Measurements from ENCODE around the gene MT2A. TPM values are rescaled to one million over a fixed set of nuclear protein-coding genes. Genes with fewer than 3 reads are reported as not detected.

The MT2A gene
- total and polyA plus RNA-seq, 2 of the 13 experiments (the other 11 are each of a cell fraction or from before 2014, with no cell fraction given): 135 to 371 TPM

- intact Hi-C loops (cut with micrococcal nuclease; ENCODE audit: unreplicated experiment): loop anchor here (1.0 to 10.0 kb wide), 3 partner anchors 51 to 261 kb away; partner anchors contain the start of genes MT1B, MT1F and SLC12A3
- POLR2A ChIA-PET: interaction anchor here (1.1 to 1.5 kb wide), 3 partner anchors 22 to 98 kb away, joined by 3 to 10 read pairs (median 7); partner anchors contain the start of gene MT1E
- TF ChIP-seq PHB2 (IDR thresholded peaks at IDR 0.05; ENCODE audit: partially characterized antibody) (no peak), ZHX2 (IDR thresholded peaks at IDR 0.05; ENCODE audit: low read depth) (no peak), ZHX2 (CRISPR knock-in tag; IDR thresholded peaks at IDR 0.05; ENCODE audit: borderline replicate concordance) (no peak), ZNF292 (CRISPR knock-in tag; IDR thresholded peaks at IDR 0.05; ENCODE audit: borderline replicate concordance, low read depth) (peak; percentile 51; the same call in 1 of the 2 replicates), ZNF383 (CRISPR knock-in tag; IDR thresholded peaks at IDR 0.05; ENCODE audit: borderline replicate concordance) (no peak), U2AF1 (optimal IDR thresholded peaks at IDR 0.05; ENCODE audit: low read depth, low read length) (no peak), RNF2 (conservative IDR thresholded peaks at IDR 0.05; ENCODE audit: low read depth) (no peak), CTCF (CRISPR knock-in tag; IDR thresholded peaks at IDR 0.05) (peak; percentile 92), ZNF770 (CRISPR knock-in tag; IDR thresholded peaks at IDR 0.05) (no peak), NR0B2 (CRISPR knock-in tag; IDR thresholded peaks at IDR 0.05) (no peak), HINFP (CRISPR knock-in tag; IDR thresholded peaks at IDR 0.05; ENCODE audit: low read depth) (no peak)
Observed at GRCh38 chr16:56603589-56603988, 4.8 kb upstream of the MT2A start.

More at GRCh38 chr16:56603589-56603988, 4.8 kb upstream of the MT2A start:
- in situ Hi-C loops (cut with HindIII; ENCODE audit: extremely low pct_ligation_motif_present, low pct_unique_long_range_greater_than_20kb): loop anchor here (5.0 kb wide), 1 partner anchor 99 kb away; no protein-coding TSS in a partner anchor
- no peaks in the 10 kb centered on the region for H3K9me3 ChIP-seq (ENCODE audit: low read length)
- no peaks in the 10 kb centered on the region for H3K36me3 ChIP-seq (replicated peaks in 1 of 2; ENCODE audit: control insufficient read depth in 1 of 2, insufficient read depth in 2 of 2, low read length in 2 of 2)
- WGBS (ENCODE audit: low lambda C conversion rate): 18% methylated on average over 4 of the region's 4 CpGs
- H3K9ac ChIP-seq (ENCODE audit: insufficient read depth, low read depth, low read length): no peak overlapping the region
- H3K4me1 ChIP-seq (ENCODE audit: insufficient read depth, low read length): peaks cover 45% of the 10 kb centered on the region
- BruUV-seq (replicated peaks): no TSS peak
- no peaks in the 10 kb centered on the region for H4K20me1 ChIP-seq (ENCODE audit: insufficient read depth, low read length)
- H3K27me3 ChIP-seq (ENCODE audit: control insufficient read depth in 1 of 2, insufficient read depth in 2 of 2, low read length in 2 of 2): peaks cover 0 to 7% of the 10 kb centered on the region in 2 experiments; a peak in 2 of 5 replicates
- no peak overlapping the region for H3K27ac ChIP-seq (ENCODE audit: extremely low read length, insufficient read depth, low read length)
- FAIRE-seq (peak; percentile 97), ATAC-seq (peak; percentile 35), DNase-seq (ENCODE audit: low spot score) (peak; percentile 86)
- CTCF ChIA-PET (ENCODE audit: low intra/inter-chr PET ratio, low total read pairs): interaction anchor here (0.9 to 2.5 kb wide), 3 partner anchors 27 to 98 kb away, joined by 3 to 28 read pairs (median 5); no protein-coding TSS in a partner anchor
- H2AFZ ChIP-seq (ENCODE audit: low read length): no peak overlapping the region
- H3K4me2 ChIP-seq (ENCODE audit: low read depth, low read length): no peak overlapping the region
- no peaks in the 10 kb centered on the region for H3K79me2 ChIP-seq (ENCODE audit: insufficient read depth, low read length)
- no peak overlapping the region for H3K4me3 ChIP-seq (replicated peaks in 1 of 3; ENCODE audit: insufficient read depth in 1 of 3, low read depth in 2 of 3, low read length in 3 of 3)
